GM10248 (cell line): ENCODE results near the gene FOXI1.
"Not testable (repeated sequence)": the region's sequence is repeated elsewhere in the genome, so short reads cannot be mapped to it uniquely, and the experiment has no call there.

Experiments used
- CTCF ChIA-PET: fragments of 300-600 bp; sonication (Branson Sonifier 250); formaldehyde crosslinking; extraction: SDS; loops from one replicate; lab custom pipeline; 2021; ENCODE audit warnings: antibody characterized with exemption; lab: Yijun Ruan, JAX
- POLR2A ChIA-PET: fragments of 350-650 bp; sonication (Branson Sonifier 250); formaldehyde crosslinking; extraction: SDS; loops from one replicate; lab custom pipeline; 2020; ENCODE audit warnings: antibody characterized with exemption; lab: Yijun Ruan, JAX
- DNase-seq: peaks from one replicate; pipeline ENCODE4 v3.0.0; 2012; ENCODE audit errors: extremely low spot score
- TF ChIP-seq, protein P1 (sequence below): IDR thresholded peaks from 2 replicates; pipeline ENCODE4 v1.5.1; 2012; ENCODE audit warnings: mild to moderate bottlenecking, low read depth; ENCODE audit errors: extremely low read depth, missing control alignments, control extremely low read depth

The FOXI1 gene

DNA sequence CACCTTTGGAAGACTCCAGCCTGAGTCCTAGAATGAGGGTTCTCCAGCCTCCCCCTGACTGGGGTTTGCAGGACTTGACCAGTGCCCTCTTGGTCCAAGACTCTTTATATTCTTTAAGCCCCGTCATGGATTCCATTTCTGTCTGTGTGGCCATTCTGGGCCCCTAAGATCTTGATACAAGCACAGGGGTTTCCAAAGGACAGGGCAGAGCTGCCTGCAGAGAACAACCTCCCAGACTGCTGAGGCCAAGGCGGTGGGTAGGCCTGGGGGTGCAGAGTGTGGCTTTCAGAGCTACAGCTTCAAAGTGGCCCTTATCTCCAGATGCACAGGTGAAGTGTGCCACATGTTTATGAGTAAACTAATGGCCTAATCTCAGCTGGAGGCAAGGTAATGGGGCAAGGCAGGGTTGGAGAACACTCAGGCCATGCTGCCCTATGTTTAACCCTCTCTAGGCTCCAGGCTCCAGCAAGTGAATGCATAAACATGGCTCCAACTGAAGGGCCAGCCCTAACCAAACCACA, 32.1 kb downstream of the FOXI1 start:
- ChIA-PET POLR2A (no interaction called here), CTCF (interaction anchor here (0.7 to 1.3 kb wide), 3 partner anchors 13 to 37 kb away, joined by 3 to 4 read pairs (median 3); no protein-coding TSS in a partner anchor)
- TF ChIP-seq, protein P1, sequence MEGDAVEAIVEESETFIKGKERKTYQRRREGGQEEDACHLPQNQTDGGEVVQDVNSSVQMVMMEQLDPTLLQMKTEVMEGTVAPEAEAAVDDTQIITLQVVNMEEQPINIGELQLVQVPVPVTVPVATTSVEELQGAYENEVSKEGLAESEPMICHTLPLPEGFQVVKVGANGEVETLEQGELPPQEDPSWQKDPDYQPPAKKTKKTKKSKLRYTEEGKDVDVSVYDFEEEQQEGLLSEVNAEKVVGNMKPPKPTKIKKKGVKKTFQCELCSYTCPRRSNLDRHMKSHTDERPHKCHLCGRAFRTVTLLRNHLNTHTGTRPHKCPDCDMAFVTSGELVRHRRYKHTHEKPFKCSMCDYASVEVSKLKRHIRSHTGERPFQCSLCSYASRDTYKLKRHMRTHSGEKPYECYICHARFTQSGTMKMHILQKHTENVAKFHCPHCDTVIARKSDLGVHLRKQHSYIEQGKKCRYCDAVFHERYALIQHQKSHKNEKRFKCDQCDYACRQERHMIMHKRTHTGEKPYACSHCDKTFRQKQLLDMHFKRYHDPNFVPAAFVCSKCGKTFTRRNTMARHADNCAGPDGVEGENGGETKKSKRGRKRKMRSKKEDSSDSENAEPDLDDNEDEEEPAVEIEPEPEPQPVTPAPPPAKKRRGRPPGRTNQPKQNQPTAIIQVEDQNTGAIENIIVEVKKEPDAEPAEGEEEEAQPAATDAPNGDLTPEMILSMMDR = no peak
- DNase-seq = no peak

DNA sequence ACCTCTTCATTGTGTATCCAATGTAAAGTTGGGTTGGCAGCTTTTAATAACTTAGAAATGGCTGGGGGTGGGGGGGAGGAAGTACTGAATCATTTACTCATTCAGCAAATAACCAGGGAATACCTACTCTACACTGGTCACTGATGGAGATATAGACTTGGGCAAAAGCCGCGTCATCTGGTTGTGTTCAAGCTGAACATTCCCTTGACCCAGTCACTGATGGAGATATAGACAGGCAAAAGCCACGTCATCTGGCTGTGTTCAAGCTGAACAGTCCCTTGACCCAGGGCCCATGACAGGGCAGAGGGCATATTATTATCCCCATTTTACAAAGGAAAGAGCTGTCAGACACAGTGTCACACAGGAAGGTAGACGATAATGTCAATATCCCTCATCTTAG, 32.6 kb downstream of the FOXI1 start:
- CTCF ChIA-PET = interaction anchor here (0.7 to 1.3 kb wide), 4 partner anchors 13 to 37 kb away, joined by 3 to 4 read pairs (median 3); no protein-coding TSS in a partner anchor
- POLR2A ChIA-PET = no interaction called here
- no peak for DNase-seq
- TF ChIP-seq, protein P1 = no peak

DNA sequence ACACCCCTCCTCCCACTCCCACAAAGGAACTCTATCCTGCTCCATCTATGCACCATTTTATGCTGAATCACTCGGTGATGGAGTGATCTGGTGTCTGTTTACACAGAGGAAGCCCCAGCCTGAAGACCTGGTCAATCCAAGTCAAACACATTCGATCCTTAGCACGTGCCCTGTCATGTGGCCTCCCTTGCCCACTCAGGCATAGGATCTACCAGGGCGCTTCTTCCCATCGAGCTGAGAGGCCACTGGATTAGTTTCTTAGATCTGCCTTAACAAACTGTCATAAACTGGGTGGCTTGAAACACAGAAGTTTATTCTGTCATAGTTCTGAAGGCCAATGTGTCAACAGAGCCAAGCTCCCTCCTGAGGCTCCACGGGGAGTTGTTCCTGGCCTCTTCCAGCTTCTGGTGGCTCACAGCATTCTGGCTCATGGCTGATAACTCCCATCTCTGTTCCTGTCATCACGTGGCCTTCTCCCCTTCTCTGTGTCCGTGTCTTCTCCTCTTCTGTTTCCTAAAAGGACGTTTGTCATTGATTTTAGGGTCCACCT, 34.2 kb downstream of the FOXI1 start:
- no peak for DNase-seq
- TF ChIP-seq, protein P1 = no peak
- ChIA-PET CTCF (interaction anchor here (2.8 kb wide), 1 partner anchor 45 kb away, joined by 8 read pairs; no protein-coding TSS in a partner anchor), POLR2A (no interaction called here)

DNA sequence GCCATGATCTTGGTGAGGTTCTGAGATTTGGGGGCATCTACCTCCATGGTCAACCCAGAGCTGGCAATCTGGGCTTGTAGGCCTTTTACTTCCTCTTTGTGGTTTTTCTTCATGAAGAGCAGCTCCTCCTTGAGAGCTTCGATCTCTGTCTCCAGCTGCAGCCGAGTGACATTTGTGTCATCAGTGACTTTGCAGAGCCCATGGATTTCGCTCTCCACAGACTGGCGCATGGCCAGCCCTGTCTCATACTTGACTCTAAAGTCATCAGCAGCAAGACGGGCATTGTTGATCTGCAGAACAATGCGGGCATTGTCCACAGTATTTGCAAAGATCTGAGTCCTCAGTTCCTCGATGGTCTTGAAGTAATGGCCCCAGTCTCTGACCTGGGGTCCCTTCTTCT, 35.5 kb downstream of the FOXI1 start:
- POLR2A ChIA-PET = not testable (repeated sequence)

DNA sequence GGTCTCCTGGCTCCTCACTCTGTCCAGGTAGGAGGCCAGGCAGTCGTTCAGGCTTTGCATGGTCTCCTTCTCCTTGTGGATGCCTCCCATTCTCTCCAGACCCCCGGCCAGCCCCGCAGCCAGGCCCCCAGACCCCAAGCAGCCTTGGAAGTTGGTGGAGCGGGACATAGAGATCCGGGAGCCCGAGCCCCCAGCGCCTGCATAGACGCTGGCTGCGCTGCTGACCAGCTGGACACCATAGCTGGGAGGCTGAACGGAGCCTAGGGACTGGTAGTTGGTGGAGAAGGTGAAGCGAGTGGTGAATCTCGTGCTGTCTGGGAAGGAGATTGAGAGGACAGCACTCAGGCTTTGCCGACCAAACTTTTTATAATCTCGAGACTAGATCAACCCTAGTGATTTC, 35.9 kb downstream of the FOXI1 start:
- POLR2A ChIA-PET = no interaction called here
- TF ChIP-seq, protein P1 = no peak
- CTCF ChIA-PET = interaction anchor here (1.0 to 2.8 kb wide), 5 partner anchors 10 to 43 kb away, joined by 3 to 8 read pairs (median 3); no protein-coding TSS in a partner anchor
- no peak for DNase-seq

More for the DNA sequence above, 35.5 kb downstream of the FOXI1 start:
- not testable (repeated sequence) for DNase-seq
- CTCF ChIA-PET = interaction anchor here (1.2 to 2.8 kb wide), 4 partner anchors 10 to 43 kb away, joined by 3 to 8 read pairs (median 4); no protein-coding TSS in a partner anchor

DNA sequence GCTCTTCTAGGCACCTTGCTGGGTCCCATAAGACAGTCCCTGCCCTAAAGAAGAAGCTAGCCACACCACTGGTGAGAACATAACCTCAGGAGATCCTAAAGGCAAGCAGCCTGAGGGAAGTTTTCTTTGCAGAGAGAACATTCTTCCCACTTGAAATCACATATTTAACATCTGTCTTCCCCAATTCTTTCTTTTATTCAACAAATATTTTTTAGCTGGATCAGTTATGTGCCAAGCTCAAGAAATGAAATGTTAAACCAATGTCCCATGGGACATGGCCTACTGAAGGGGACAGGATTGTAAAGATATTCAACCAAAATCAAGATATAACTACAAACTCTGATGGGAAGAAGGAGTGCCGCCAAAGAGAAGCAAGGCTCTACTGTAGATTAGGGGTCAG, 36.5 kb downstream of the FOXI1 start:
- POLR2A ChIA-PET = no interaction called here
- TF ChIP-seq, protein P1 = no peak
- CTCF ChIA-PET = interaction anchor here (1.0 to 2.8 kb wide), 3 partner anchors 30 to 42 kb away, joined by 3 to 8 read pairs (median 4); no protein-coding TSS in a partner anchor
- DNase-seq = no peak

DNA sequence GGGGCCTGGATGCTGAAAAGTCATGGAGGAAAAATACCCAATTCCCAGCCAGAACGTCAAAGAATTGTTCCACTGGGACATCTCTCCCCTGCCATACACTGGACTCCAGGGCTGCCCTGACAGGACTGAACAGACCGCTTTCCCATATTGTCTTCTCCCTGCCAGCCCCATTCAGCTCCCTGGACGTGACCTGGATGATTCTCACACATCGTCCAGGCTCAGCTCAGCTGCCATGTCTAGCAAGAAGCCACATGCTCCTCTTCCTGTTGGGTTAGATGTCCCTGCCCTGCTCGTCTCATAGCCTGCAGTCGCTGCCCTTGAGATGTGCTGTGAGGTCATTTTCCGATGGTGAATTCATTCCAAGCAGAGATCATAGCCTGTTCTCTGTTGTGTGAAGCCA, 37.4 kb downstream of the FOXI1 start:
- ChIA-PET CTCF (no interaction called here), POLR2A (no interaction called here)
- TF ChIP-seq, protein P1 = no peak
- DNase-seq = no peak
